ACHN (cell line): ENCODE data around the gene GLG1.
A peak's percentile ranks its signal among the peaks of the same experiment; 100 is the strongest.
"Not testable (repeated sequence)": the region's sequence is repeated elsewhere in the genome, so short reads cannot be mapped to it uniquely, and the experiment has no call there.

Source experiments
- DNase-seq: peaks from one replicate; pipeline ENCODE4 v3.0.0-alpha.2; 2015
- in situ Hi-C: cut with HindIII; loops from 2 replicates; pipeline ENCODE4 v1.10.0; 2017; ENCODE audit warnings: low sequenced_read_pairs, low pct_ligation_motif_present, low pct_unique_long_range_greater_than_20kb

Gene GLG1

DNA sequence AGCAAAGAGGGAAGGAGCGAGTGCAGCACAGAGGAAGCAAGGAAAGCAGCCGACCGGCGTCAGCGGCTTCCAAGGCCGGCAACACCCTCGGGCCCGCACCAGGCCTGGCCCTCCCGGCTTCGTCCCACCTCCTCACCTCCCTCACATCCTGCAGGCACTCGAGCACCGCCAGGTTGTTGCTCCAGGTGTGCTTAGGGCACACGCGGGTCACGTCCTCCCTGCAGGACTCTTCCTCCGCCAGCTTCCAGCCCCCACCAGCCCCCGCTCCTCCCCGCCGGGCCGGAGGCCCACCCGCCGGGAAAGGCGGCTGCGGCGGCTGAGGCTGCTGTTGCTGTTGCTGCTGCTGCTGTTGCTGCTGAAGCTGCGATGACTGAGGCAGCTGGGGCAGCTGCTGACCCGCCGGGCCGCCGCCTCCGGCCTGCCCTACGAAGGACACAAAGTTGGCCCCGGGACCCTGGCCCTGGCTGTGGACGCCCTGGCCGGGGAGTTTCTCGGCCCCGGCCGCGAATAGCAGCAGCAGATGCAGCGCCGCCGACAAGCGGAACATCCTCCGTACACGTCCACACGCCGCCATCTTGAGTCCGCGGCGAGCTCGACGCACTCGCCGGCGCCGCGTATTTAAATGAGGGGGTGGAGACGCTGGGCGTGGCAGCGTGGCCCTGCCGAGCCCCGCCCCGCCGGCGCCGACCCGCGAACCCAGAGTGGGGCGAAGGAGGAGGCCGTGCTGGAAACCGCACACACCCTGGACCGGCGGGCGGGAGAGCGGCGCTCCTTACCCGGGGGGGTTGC, at the start of gene GLG1:
GLG1 (minus strand) TSS at position 594 of the 789 bp plus-strand sequence; CDS start at position 574, 20 bp downstream.
- DNase-seq, result peak; percentile 94
- in situ Hi-C loops, result no loop called here

DNA sequence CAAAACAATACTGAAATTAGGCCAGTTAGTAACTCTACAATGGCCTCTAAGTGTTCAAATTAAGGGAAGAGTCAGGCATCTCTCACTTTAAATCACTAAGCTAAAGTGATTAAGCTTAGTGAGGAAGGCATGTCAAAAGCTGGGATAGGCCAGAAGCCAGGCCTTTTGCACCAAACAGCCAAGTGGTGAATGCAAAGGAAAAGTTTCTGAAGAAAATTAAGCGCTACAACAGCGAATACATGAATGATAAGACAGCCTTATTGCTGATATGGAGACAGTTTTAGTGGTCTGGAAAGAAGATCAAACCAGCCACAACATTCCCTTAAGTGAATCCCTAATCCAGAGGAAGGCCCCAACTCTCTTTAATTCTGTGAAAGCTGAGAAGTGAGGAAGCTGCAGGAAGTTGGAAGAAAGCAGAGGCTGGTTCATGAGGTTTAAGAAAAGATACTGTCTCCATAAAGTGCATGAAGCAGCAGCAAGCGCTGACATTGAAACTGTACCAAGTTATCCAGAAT, 47.7 kb upstream of the GLG1 start:
- in situ Hi-C loops, result no loop called here
- DNase-seq, result no peak

DNA sequence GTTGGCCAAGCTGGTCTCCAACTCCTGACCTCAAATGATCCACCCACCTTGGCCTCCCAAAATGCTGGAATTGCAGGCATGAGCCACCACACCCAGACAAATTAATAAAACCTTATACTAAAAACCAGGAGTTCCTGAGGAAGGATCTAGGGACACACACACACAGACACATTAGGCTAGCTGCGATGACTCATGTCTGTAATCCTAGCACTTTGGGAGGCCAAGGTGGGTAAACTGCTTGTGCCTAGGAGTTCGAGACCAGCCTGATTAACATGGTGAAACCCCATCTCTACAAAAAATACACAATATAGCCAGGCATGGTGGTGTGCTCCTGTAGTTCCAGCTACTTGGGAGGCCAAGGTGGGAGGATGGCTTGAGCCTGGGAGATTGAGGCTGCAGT, 46.0 kb upstream of the GLG1 start:
- DNase-seq, in situ Hi-C loops: not testable (repeated sequence)

DNA sequence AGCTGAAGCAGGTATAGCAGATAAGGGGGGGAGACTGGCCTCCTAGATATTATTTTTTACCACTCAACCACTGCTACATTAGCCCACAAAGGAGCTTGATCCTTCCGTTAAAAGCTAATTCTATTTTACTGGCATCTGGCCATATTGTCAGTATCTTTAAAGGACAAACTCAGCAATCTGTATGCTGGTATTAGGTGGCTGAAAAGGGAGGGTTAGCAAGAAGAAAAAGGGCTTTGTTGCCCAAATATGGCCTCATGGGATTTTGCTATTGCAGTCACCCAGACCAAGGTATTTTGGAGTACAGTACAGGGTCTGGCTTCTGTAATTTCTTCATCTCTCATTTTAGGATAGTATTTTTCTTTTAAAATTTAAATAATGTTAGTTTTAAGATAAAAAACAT, 45.3 kb upstream of the GLG1 start:
- no peak for DNase-seq

DNA sequence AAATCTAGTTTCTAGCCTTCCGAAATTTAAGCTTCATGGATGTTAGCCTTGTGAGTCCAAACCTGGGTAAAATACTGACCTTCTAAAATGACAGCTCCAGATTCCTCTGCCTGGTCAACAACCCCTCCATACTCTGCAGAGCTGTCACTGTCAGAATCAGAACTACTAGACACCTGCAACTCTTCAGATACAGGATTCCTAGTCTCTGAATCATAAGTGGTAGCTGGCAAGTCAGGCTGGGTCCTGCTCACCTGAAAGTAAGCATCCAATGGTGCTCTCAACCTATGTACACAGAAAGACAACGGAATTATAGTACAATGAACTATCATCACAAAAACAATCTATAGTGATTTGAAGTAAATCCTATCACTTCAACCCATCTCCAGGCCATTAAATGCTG, 44.9 kb upstream of the GLG1 start:
- DNase-seq, result no peak
- in situ Hi-C loops, result no loop called here

More for the DNA sequence above, 45.3 kb upstream of the GLG1 start:
- in situ Hi-C loops, result no loop called here

DNA sequence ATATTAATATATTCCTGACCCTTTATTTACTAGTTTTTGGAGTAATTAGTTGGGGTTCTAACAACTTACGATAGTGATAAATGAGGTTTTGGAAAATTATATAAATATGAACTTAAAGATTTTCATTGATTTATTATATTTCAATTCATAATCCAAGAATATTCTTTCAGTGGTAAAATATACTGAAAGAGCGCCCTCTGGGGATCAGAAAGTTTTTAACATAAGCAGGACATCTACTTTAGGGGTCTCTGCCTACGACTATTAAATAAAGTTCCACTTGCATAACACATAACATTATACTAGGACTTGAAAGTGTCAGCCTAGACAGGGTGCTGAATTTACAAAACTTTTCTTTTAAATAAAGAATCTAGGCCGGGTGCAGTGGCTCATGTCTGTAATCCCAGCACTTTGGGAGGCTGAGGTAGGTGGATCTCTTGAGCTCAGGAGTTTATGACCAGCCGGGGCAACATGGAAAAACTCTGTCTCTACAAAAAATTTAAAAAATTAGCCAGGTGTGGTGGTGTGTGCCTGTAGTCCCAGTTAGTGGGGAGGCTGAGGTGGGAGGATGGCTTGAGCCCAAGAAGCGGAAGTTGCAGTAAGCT, 44.2 kb upstream of the GLG1 start:
- DNase-seq, result peak; percentile 34
- in situ Hi-C loops, result no loop called here

DNA sequence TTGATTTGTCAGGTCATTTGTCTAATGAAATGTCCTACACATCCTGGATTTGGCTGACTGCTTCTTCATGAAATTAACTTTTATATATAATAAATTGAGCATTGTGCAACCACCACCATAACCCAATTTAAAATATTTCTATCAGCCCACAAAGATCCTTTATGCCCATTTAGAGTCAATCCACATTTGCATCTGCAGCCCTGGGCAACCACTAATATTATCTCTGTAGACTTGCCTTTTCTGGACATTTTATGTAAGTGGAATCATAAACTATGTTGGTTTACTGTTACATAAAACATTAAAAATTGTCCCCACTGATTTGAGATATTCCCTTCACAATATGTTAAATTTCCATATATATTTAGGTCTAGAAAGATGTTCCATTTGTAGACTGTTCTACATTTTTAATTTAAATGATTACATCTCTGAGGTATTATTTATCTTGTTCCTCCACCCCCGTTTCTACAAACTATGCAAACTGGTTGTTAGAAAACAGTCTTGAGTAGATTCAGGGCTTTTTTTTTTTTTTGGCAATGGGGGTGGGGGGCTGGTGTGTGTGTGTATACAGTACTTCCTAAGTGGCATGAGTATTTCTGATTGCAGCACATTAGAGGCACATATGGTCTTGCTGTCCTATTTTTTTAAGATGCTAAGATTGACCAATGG, 43.1 kb upstream of the GLG1 start:
- no peak for DNase-seq
- in situ Hi-C loops, result no loop called here

DNA sequence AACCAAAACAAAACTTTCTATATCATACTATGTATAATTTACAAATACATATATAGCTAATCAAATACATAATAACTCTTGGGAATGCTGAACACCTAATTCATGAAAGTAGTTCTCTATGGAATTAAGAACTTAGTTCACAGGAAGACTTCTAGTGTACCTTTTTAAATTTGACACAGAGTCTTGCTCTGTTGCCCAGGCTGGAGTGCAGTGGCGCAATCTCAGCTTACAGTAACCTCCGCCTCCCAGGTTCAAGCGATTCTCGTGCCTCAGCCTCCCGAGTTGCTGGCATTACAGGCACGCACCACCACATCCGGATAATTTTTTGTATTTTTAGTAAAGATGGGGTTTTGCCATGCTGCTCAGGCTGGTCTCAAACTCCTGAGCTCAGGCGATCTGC, 35.1 kb upstream of the GLG1 start:
- no peak for DNase-seq
- in situ Hi-C loops, result no loop called here

DNA sequence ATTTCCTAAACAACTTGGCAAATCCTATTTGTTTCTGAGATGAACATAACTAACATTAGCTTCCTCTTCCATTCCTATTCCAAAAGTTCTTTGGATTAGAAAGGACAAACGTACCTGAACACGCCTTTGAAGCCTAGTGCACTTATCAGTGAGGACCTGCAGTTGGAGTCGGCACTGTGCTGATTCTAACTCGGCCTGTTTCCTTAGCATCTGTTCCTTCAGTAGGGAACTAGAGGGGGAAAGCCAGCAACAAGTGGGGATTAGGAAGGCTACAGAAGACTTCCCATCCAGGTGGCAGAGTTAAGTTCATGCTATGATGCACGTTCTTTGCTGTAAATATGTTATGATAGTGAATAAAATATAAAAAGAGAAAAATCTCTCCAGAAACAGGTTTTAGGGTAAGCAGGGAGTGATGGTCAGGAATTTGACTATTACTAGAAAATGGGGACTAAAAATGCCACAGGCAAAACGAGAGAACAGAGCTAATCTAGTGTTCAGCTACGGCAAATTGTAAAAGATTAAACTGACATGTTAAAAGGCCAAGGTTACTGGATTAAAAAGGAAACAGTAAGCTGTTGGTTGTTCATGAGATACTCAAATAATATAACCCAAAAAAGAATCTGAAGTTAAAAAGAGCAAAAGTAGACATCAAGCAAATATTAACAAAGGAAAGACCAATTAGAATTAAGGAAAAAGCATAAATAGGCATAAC, 31.0 kb upstream of the GLG1 start:
- in situ Hi-C loops, result no loop called here

DNA sequence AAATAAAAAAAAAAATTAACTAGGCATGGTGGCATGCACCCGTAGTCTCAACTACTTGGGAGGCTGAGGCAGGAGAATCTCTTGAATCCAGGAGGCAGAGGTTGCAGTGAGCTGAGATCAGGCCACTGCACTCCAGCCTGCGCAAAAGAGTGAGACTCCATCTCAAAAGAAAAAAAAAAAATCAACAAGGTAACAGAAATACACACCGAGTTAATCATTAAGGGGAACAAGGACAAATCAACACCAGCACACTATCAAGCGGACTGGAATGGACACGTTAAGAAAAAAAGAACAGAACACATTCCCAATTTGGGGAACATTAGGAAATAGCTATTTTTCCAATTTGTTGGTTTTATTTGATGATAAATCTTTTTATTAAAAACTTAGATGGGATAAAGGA, 28.4 kb upstream of the GLG1 start:
- in situ Hi-C loops, result no loop called here

More for the DNA sequence above, 31.0 kb upstream of the GLG1 start:
- no peak for DNase-seq

DNA sequence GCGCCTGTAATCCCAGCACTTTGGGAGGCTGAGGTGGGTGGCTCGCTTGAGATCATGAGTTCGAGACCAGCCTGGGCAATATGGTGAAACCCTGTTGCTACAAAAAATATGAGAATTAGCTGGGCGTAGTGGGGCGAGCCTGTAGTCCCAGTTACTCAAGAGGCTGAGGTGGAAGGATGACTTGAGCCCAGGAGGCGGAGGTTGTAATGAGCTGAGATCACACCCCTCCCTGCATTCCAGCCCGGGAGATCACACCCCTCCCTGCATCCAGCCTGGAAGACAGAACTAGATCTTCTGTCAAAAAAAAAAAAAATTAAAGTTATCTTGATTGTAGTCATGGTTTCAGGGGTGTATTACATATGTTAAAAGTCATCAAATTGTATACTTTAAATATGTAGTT, 26.8 kb upstream of the GLG1 start:
- no peak for DNase-seq
- in situ Hi-C loops, result no loop called here

More for the DNA sequence above, 28.4 kb upstream of the GLG1 start:
- no peak for DNase-seq

DNA sequence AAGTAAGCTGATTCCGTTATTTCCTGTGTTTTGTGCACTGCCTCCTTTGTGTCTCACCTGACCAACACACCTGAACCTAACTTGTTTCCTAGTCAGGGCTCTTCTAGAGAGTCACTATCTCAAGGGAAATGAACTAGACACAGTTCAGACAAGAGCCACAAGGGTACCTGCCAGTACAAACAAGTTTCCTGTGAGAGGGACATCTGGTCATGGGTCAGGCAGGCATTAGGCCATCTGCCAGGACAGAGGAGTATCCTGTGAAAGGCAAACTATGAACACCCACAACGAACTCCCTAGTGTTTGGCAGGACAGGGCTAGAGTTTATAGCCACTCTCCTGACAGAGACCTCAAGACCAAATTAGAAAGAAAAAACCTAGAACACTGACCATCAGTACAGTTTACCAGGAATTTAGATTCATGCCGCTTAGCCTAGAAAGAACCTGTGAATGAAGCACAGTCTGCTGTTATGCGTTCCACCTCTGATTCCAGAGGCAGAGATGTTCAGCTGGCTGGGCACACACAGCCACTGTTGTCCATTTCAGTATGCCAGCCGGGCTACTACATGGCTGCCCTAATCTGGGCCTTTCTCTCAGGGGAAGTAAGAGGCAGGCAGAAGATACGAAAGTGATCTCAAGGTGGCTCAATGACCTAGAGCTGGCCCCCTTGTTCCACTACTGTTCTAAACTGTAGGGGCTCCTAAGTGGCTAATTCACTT, 20.7 kb upstream of the GLG1 start:
- in situ Hi-C loops, result no loop called here
- DNase-seq, result no peak

DNA sequence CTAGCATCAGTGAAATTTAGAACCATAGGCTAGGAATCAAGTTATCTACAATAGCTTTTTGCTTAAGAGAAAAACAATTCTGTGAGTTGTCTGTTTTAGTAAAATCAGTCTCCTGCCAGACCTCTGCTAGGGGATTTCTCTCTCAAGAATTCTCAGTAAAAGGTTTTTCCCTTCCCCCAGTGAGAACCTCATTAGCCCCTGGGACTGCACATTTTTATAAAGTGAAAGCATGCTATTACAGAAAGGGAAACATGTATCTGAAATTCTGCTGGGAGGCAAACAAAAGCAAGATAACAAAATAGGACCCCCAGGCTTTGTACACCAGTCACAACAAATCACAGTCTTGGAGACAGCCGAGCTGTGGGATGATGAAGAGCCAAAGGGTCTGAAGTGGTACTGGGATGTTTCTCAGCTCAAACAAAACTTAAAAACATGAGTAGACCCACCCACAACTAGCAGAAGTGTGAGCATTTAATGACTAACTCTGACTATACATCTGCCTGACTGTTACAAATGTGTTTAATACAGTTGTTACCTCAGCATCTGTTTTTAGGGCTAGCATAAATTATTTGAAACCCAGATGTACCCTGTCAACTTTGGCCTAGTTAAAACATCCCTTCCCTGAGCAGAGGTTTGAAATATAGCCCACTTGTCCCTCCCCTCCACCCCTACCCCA, 20.0 kb upstream of the GLG1 start:
- in situ Hi-C loops, result no loop called here
- DNase-seq, result no peak

DNA sequence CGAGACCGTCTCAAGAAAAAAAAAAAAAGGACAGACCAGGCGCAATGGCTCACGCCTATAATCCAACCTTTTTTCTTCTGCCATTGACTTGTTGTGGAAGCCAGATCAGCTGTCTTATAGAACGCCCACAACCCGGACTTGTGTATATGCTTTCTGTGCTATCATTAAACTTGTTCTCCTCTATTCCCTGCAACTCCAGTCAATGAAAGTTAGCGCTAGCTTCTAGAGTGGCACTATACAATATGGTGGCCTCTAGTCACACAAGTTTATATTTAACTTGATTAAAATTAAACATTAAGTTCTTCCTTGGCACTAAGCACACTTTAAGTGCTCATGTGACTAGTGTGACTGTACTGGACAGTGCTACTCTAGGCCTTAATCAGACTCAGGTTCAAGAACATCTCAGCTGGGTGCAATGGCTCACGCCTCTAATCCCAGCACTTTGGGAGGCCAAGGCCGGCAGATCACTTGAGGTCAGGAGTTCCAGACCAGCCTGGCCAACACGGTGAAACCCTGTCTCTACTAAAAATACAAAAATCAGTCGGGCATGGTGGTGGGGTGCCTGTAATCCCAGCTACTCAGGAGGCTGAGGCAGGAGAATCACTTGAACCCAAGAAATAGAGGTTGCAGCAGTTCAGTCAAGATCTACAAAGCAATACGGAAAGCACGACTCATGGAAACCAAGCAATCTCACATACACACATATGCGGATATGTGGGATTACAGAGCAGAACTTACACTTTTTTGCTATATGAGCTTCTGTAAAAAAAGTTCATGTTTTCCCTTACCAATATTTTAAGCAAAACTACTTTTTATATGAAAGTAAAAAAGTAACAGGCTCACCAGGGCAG, 18.8 kb upstream of the GLG1 start:
- peak; percentile 85 for DNase-seq
- in situ Hi-C loops, result no loop called here

DNA sequence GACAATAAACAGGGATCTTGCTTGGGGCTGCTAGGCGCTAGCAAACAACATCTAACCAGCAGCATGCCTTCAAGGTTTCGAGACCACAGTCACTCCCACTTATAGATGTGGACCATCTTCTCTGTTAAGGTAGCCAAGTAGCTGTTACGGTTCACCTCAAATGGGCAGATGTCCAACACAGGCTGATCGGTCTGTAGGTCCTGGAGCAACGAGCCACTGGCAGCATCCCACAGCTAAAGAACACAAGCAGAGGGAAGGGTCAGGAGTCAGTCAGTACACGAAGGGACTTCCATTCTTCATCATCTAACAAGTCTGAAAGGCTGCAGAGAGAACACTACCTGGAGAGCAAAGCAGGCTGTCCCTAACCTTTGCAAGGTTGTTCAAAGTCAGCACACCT, 16.9 kb upstream of the GLG1 start:
- in situ Hi-C loops, result no loop called here
- DNase-seq, result no peak

DNA sequence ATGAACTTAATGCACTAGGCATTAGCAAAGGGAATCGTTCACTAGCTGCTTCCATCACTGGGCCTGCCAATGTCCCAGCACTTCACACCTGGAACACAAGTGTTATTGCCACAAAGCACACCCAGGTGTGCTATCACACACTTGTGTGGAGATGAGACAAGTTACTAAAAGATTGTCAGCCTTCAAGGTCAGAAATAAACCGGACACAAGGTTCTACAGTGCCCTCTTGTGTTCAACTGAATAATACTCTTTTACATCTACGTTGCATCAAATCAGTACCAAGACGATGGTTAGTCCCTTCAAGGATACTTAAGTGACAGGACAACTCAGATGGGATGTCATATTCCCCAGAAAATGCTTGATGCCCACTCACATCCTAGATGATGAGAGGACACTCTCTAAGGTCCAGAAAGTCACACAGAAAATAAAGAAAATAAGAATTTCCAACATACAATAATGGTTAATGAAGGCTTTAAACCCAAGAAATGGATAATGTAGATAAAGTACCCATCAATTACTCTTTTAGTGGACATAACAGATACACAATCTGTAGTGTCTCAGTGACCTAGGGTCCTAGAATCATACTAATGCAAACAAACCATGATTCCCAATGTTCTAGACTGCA, 16.4 kb upstream of the GLG1 start:
- DNase-seq, result peak; percentile 75
- in situ Hi-C loops, result no loop called here

DNA sequence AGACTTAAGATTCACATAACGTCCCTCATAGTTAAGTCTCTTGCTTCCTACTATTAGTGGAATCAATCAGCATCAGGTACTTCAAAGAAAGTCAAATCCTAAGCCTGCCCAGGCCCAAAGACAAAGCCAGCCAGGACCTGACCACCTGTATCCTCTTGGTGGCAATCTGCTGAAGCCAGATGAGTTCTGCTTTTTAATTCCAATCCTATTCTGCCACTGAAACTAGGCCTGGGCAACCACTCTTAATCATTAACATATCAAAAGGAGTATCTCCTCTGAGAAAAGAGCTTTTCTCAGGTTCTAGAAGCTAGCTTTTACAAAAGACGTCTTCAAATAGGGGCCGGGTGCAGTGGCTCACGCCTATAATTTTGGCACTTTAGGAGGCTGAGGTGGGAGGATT, 15.1 kb upstream of the GLG1 start:
- DNase-seq, result no peak
- in situ Hi-C loops, result no loop called here
